Spinal cord (tissue), 10 donors: Measurements from ENCODE around the gene BARHL2. TPM values are rescaled to one million over a fixed set of nuclear protein-coding genes. Genes with fewer than 3 reads are reported as not detected.

Experiments
- DNase-seq, 6 donors: peaks; one replicate each; pipeline versions ENCODE4 v3.0.0 to v3.0.0-alpha.2; 2013 to 2015; ENCODE audit warnings: low spot score in 6 of 6, low read depth in 4 of 6
- H3K27ac ChIP-seq: one replicate; pipeline ENCODE4 v1.5.1; 2013; ENCODE audit warnings: low read depth, low read length, control low read depth
- H3K27me3 ChIP-seq: one replicate; pipeline ENCODE4 v1.6.1; 2013; ENCODE audit warnings: low read length; ENCODE audit not compliant: control insufficient read depth, insufficient read depth
- H3K36me3 ChIP-seq: one replicate; pipeline ENCODE4 v1.6.1; 2013; ENCODE audit warnings: low read length; ENCODE audit not compliant: control insufficient read depth, insufficient read depth
- H3K4me1 ChIP-seq: one replicate; pipeline ENCODE4 v1.6.1; 2013; ENCODE audit warnings: low read length; ENCODE audit not compliant: control insufficient read depth, insufficient read depth
- H3K4me3 ChIP-seq: one replicate; pipeline ENCODE4 v1.5.1; 2013; ENCODE audit warnings: low read depth, low read length, control low read depth
- H3K9me3 ChIP-seq: one replicate; pipeline ENCODE4 v1.6.1; 2013; ENCODE audit warnings: low read length; ENCODE audit not compliant: control insufficient read depth, insufficient read depth
- WGBS: methylation state at CpG from one replicate; pipeline ENCODE4 v1.1.5; 2013; ENCODE audit warnings: missing lambda C conversion rate; ENCODE audit not compliant: insufficient coverage; 5-methylcytosine and 5-hydroxymethylcytosine counted together
- polyA plus RNA-seq, 2 donors: library from polyadenylated mRNA; unstranded; fragments of 120-200 nt; gene quantifications; one replicate each; pipeline ENCODE4 v1.2.1, GENCODE V29; 2013; ENCODE audit not compliant: insufficient read length in 2 of 2
- total RNA-seq, 2 donors: library from RNA; depleted of rRNA in 1 of 2; stranded (reverse); fragments of 120-200 nt in 1 of 2; fragments of >200 nt in 1 of 2; gene quantifications; one replicate each; pipeline versions ENCODE4 v1.2.3 to v1.2.4, GENCODE V29; 2013 to 2014
- donor health status: healthy.

BARHL2 gene
- total and polyA plus RNA-seq, 4 donors, result 0.10 to 3.8 (median 2.1) TPM

GRCh38 chr1:90704817-90705216, 12.3 kb downstream of the BARHL2 start:
- H3K27ac ChIP-seq, result no peak overlapping the region
- peaks cover 13% of the 10 kb centered on the region for H3K4me1 ChIP-seq
- no peaks in the 10 kb centered on the region for H3K36me3 ChIP-seq
- 4% methylated on average over 7 of the region's 14 CpGs for WGBS
- DNase-seq, result no peak
- no peaks in the 10 kb centered on the region for H3K9me3 ChIP-seq
- H3K4me3 ChIP-seq, result no peak overlapping the region
- H3K27me3 ChIP-seq, result peaks cover 73% of the 10 kb centered on the region

- 73% methylated on average over 1 of the region's 3 CpGs for WGBS
- no peaks in the 10 kb centered on the region for H3K36me3 ChIP-seq
- H3K4me1 ChIP-seq, result no peaks in the 10 kb centered on the region
- DNase-seq, result no peak
- no peak overlapping the region for H3K27ac ChIP-seq
- no peak overlapping the region for H3K4me3 ChIP-seq
- peaks cover 5% of the 10 kb centered on the region for H3K27me3 ChIP-seq
- no peaks in the 10 kb centered on the region for H3K9me3 ChIP-seq
These were observed 22.3 kb downstream of the BARHL2 start for GRCh38 chr1:90694846-90695245.

- no peak for DNase-seq
- H3K4me1 ChIP-seq, result no peaks in the 10 kb centered on the region
- no CpG with 5 or more reads among the region's 3 CpGs for WGBS
- H3K9me3 ChIP-seq, result no peaks in the 10 kb centered on the region
- H3K36me3 ChIP-seq, result no peaks in the 10 kb centered on the region
- no peak overlapping the region for H3K4me3 ChIP-seq
- no peak overlapping the region for H3K27ac ChIP-seq
- H3K27me3 ChIP-seq, result no peaks in the 10 kb centered on the region
These were observed 29.4 kb downstream of the BARHL2 start for GRCh38 chr1:90687747-90688146.

- Histone ChIP-seq H3K4me1 (no peaks in the 10 kb centered on the region), H3K27me3 (no peaks in the 10 kb centered on the region), H3K27ac (no peak overlapping the region), H3K36me3 (no peaks in the 10 kb centered on the region), H3K9me3 (peaks cover 3% of the 10 kb centered on the region), H3K4me3 (no peak overlapping the region)
- WGBS, result no CpG with 5 or more reads among the region's 1 CpG
- DNase-seq, result no peak
These were observed 41.8 kb downstream of the BARHL2 start for GRCh38 chr1:90675161-90675847.

DNA sequence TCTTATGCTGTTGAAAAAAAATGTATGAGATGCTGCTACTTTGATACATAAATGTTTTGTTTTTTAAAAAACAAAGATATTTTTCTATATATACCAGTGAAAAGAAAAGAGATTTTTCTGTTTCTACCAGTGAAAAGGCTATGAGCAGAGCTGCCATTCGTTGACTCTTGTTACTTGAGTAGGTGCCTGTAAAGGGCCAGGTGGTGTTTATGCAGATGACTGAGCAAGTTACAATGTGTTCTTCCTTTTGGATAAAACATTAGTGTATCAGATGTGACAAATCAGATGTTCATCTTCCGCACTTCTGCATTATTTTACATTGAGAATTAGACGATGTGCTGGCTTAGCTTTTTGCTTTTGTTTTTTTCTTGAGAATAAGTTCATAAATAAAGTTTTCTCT, 45.4 kb downstream of the BARHL2 start:
- Histone ChIP-seq H3K4me3 (no peak overlapping the region), H3K27me3 (no peaks in the 10 kb centered on the region), H3K9me3 (peaks cover 3% of the 10 kb centered on the region), H3K4me1 (no peaks in the 10 kb centered on the region), H3K27ac (no peak overlapping the region), H3K36me3 (no peaks in the 10 kb centered on the region)
- DNase-seq, result peak in 2 of 6 donors; percentile 31 to 61
- whole genome bisulfite sequencing, result 100% methylated on average over 1 of the region's 3 CpGs

DNA sequence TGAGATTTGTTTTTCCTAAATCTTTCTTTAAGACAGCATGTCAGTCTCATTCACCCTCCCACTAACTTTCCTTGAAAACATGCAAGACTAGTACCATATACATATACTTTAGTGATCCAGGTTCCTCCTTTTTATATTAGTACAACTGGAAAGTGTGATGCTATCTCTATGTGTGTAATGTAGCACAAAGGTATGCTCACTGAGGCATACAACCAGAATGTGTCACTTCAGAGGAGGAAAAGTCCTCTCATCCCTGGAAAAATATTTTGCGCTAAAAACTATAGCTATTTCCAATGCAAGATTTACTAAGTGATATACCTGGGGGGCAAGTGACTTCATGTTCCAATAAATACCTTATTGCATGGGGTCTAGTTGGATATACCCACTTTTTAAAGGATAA, 45.9 kb downstream of the BARHL2 start:
- no peaks in the 10 kb centered on the region for H3K27me3 ChIP-seq
- DNase-seq, result no peak
- no CpG with 5 or more reads among the region's 1 CpG for WGBS
- peaks cover 3% of the 10 kb centered on the region for H3K9me3 ChIP-seq
- H3K4me3 ChIP-seq, result no peak overlapping the region
- no peak overlapping the region for H3K27ac ChIP-seq
- H3K36me3 ChIP-seq, result no peaks in the 10 kb centered on the region
- no peaks in the 10 kb centered on the region for H3K4me1 ChIP-seq
